ENCODE results near the gene HOXA6. TPM values are rescaled to one million over a fixed set of nuclear protein-coding genes. Genes with fewer than 3 reads are reported as not detected.

The HOXA6 gene
- polyA plus RNA-seq, 1 donor = 4.0 TPM

- no peak overlapping the region for H3K27ac ChIP-seq (ENCODE audit: low read length)
- H3K9me3 ChIP-seq (ENCODE audit: control insufficient read depth, low read depth, low read length) = peaks cover 23% of the 10 kb centered on the region
- no peaks in the 10 kb centered on the region for H3K36me3 ChIP-seq (ENCODE audit: control insufficient read depth, insufficient read depth, low read length)
- H3K27me3 ChIP-seq (ENCODE audit: control insufficient read depth, insufficient read depth, low read length) = peaks cover 94% of the 10 kb centered on the region
- 80% methylated on average over 1 of the region's 10 CpGs for WGBS (ENCODE audit: insufficient coverage, low lambda C conversion rate)
- no peak overlapping the region for H3K4me3 ChIP-seq (ENCODE audit: low read length)
- H3K4me1 ChIP-seq (ENCODE audit: control insufficient read depth, insufficient read depth, low read length) = peaks cover 8% of the 10 kb centered on the region
- no peak for DNase-seq
Measured at GRCh38 chr7:27154369-27154768, 6.8 kb upstream of the HOXA6 start.

GRCh38 chr7:27153526-27153925 is 6.0 kb upstream of the HOXA6 start:
- H3K4me3 ChIP-seq (ENCODE audit: low read length) = no peak overlapping the region

GRCh38 chr7:27152816-27153442 is 5.4 kb upstream of the HOXA6 start:
- Histone ChIP-seq H3K36me3 (ENCODE audit: control insufficient read depth, insufficient read depth, low read length) (no peaks in the 10 kb centered on the region), H3K27ac (ENCODE audit: low read length) (peak overlapping the region; percentile 89), H3K27me3 (ENCODE audit: control insufficient read depth, insufficient read depth, low read length) (peaks cover 94% of the 10 kb centered on the region), H3K9me3 (ENCODE audit: control insufficient read depth, low read depth, low read length) (peaks cover 20% of the 10 kb centered on the region), H3K4me3 (ENCODE audit: low read length) (peak overlapping the region; percentile 73), H3K4me1 (ENCODE audit: control insufficient read depth, insufficient read depth, low read length) (peaks cover 12% of the 10 kb centered on the region)
- no peak for DNase-seq
- WGBS (ENCODE audit: insufficient coverage, low lambda C conversion rate) = 60% methylated on average over 2 of the region's 22 CpGs

More at GRCh38 chr7:27153526-27153925, 6.0 kb upstream of the HOXA6 start:
- Histone ChIP-seq H3K27me3 (ENCODE audit: control insufficient read depth, insufficient read depth, low read length) (peaks cover 94% of the 10 kb centered on the region), H3K4me1 (ENCODE audit: control insufficient read depth, insufficient read depth, low read length) (peaks cover 8% of the 10 kb centered on the region), H3K36me3 (ENCODE audit: control insufficient read depth, insufficient read depth, low read length) (no peaks in the 10 kb centered on the region), H3K9me3 (ENCODE audit: control insufficient read depth, low read depth, low read length) (peaks cover 21% of the 10 kb centered on the region), H3K27ac (ENCODE audit: low read length) (no peak overlapping the region)
- no peak for DNase-seq
- whole genome bisulfite sequencing (ENCODE audit: insufficient coverage, low lambda C conversion rate) = no CpG with 5 or more reads among the region's 3 CpGs

GRCh38 chr7:27151931-27152815 is 4.6 kb upstream of the HOXA6 start, which contains the start of gene HOXA3:
Gene HOXA3 (minus strand): TSS chr7:27152583. CDS start chr7:27110640, 41,943 bp downstream.
- WGBS (ENCODE audit: insufficient coverage, low lambda C conversion rate) = 54% methylated on average over 6 of the region's 53 CpGs
- Histone ChIP-seq H3K36me3 (ENCODE audit: control insufficient read depth, insufficient read depth, low read length) (no peaks in the 10 kb centered on the region), H3K4me1 (ENCODE audit: control insufficient read depth, insufficient read depth, low read length) (peaks cover 14% of the 10 kb centered on the region), H3K27me3 (ENCODE audit: control insufficient read depth, insufficient read depth, low read length) (peaks cover 92% of the 10 kb centered on the region), H3K4me3 (ENCODE audit: low read length) (peak within 1 kb of the TSS; percentile 73), H3K27ac (ENCODE audit: low read length) (peak within 1 kb of the TSS; percentile 89), H3K9me3 (ENCODE audit: control insufficient read depth, low read depth, low read length) (peaks cover 21% of the 10 kb centered on the region)
- DNase-seq = no peak

- Histone ChIP-seq H3K36me3 (ENCODE audit: control insufficient read depth, insufficient read depth, low read length) (peaks cover 3% of the 10 kb centered on the region), H3K4me3 (ENCODE audit: low read length) (peak overlapping the region; percentile 73), H3K27me3 (ENCODE audit: control insufficient read depth, insufficient read depth, low read length) (peaks cover 94% of the 10 kb centered on the region), H3K27ac (ENCODE audit: low read length) (peak overlapping the region; percentile 89), H3K4me1 (ENCODE audit: control insufficient read depth, insufficient read depth, low read length) (peaks cover 18% of the 10 kb centered on the region), H3K9me3 (ENCODE audit: control insufficient read depth, low read depth, low read length) (peaks cover 23% of the 10 kb centered on the region)
- WGBS (ENCODE audit: insufficient coverage, low lambda C conversion rate) = no CpG with 5 or more reads among the region's 27 CpGs
- no peak for DNase-seq
Measured at GRCh38 chr7:27151341-27151930, 3.9 kb upstream of the HOXA6 start.

- peaks cover 20% of the 10 kb centered on the region for H3K9me3 ChIP-seq (ENCODE audit: control insufficient read depth, low read depth, low read length)
- peaks cover 94% of the 10 kb centered on the region for H3K27me3 ChIP-seq (ENCODE audit: control insufficient read depth, insufficient read depth, low read length)
- peak in 1 of 2 donors; percentile 77 for DNase-seq
- peak overlapping the region; percentile 73 for H3K4me3 ChIP-seq (ENCODE audit: low read length)
- WGBS (ENCODE audit: insufficient coverage, low lambda C conversion rate) = no CpG with 5 or more reads among the region's 58 CpGs
- peaks cover 17% of the 10 kb centered on the region for H3K4me1 ChIP-seq (ENCODE audit: control insufficient read depth, insufficient read depth, low read length)
- peak overlapping the region; percentile 89 for H3K27ac ChIP-seq (ENCODE audit: low read length)
- peaks cover 3% of the 10 kb centered on the region for H3K36me3 ChIP-seq (ENCODE audit: control insufficient read depth, insufficient read depth, low read length)
Measured at GRCh38 chr7:27150568-27151340, 3.2 kb upstream of the HOXA6 start.

GRCh38 chr7:27149842-27150567 is 2.4 kb upstream of the HOXA6 start:
- H3K36me3 ChIP-seq (ENCODE audit: control insufficient read depth, insufficient read depth, low read length) = peaks cover 8% of the 10 kb centered on the region
- peak overlapping the region; percentile 73 for H3K4me3 ChIP-seq (ENCODE audit: low read length)
- WGBS (ENCODE audit: insufficient coverage, low lambda C conversion rate) = 64% methylated on average over 2 of the region's 13 CpGs
- H3K9me3 ChIP-seq (ENCODE audit: control insufficient read depth, low read depth, low read length) = peaks cover 27% of the 10 kb centered on the region
- peak overlapping the region; percentile 59 for H3K27ac ChIP-seq (ENCODE audit: low read length)
- peaks cover 94% of the 10 kb centered on the region for H3K27me3 ChIP-seq (ENCODE audit: control insufficient read depth, insufficient read depth, low read length)
- no peak for DNase-seq
- H3K4me1 ChIP-seq (ENCODE audit: control insufficient read depth, insufficient read depth, low read length) = peaks cover 23% of the 10 kb centered on the region

GRCh38 chr7:27148756-27149641 is 1.4 kb upstream of the HOXA6 start:
- peaks cover 30% of the 10 kb centered on the region for H3K9me3 ChIP-seq (ENCODE audit: control insufficient read depth, low read depth, low read length)
- peak overlapping the region; percentile 59 for H3K27ac ChIP-seq (ENCODE audit: low read length)
- H3K36me3 ChIP-seq (ENCODE audit: control insufficient read depth, insufficient read depth, low read length) = peaks cover 8% of the 10 kb centered on the region
- H3K27me3 ChIP-seq (ENCODE audit: control insufficient read depth, insufficient read depth, low read length) = peaks cover 94% of the 10 kb centered on the region
- H3K4me1 ChIP-seq (ENCODE audit: control insufficient read depth, insufficient read depth, low read length) = peaks cover 30% of the 10 kb centered on the region
- WGBS (ENCODE audit: insufficient coverage, low lambda C conversion rate) = no CpG with 5 or more reads among the region's 30 CpGs
- DNase-seq = no peak
- H3K4me3 ChIP-seq (ENCODE audit: low read length) = peak overlapping the region; percentile 73
